ENCODE data around the gene ERN1.

The ERN1 gene

DNA sequence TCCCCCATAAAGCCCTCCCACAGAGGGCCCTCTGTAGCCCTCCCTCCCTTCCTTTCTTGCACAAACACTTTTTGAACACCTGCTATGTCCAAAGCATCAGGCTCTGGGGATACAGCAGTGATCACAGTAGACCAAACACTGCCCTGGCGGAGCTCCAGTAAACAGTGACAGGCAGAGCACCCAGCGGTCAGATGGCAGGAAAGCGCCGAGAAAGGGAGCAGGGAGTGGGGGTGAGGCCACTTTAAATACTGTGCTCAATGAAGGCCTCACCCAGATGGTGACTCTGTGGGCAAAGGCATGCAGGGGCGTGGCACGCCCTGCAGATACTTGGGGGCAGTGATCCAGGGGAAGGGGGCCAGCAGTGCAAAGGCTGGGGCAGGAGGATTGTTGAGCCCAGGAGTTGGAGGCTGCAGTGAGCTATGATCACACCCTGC lies 124.2 kb downstream of the ERN1 start:
- DNase-seq = no peak

DNA sequence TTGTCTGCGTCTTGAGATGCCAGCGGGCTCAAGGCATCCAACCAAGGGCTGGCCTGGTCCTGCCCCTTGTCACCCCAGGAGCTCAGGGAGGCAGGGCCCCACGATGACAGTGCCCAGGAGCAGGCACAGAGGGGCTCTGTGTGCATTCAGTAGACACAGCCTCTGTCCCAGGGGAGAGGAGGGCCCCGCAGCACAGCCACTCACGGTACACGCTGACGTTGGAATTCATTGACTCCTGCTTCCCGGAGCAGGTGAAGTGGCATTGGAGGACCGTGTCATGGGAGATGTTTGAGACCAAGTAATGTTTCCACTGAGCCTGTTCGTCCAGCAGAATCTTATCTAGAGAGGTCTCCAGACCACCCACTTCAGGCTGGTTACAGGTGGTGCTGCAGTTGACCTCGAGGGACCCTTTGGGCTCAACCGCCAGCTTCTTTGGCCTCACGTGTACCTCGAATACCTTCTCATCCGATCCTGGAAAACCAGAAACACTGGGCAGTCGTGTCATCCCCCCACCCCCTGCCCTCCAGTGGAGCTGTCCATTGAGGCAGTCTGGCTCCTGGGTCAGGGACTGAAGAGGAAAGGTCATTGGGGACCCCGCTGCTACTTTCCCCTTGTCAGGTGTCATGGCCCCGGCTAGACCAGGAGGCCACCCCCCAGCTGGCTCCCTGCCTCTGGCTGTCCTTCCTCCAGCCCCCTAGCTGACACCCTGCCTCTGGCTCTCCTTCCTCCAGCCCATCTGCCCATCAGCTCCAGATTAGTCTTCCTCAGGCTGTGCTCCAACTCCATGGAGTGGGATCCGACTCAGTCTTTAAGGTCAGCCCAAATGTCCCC lies 124.8 kb downstream of the ERN1 start:
- no peak for DNase-seq

DNA sequence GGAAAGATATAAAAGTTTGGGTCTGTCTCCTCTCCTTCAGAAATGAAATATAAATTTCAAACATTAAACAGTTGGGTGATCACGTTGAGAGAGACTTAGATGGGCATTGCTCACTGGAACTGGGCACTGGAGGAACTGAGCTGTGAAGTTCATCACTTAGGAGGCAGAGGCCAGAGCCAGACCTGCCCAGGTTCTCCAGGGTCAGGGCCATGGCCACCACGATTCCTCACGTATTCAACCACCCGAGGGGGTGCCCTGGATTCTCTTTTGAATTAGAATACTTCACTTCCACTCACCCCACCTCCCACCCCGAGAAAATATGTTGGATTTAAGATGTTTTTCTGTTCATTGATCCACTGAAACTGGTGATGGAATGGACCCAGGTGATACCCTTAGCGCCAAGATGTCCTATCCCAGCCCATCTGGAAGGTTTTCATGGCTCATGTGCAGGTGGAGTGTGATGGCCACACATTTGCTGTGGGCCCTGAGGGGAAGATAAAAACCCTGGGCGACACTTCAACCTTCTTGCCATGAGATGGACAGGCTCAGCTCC lies 125.7 kb downstream of the ERN1 start:
- DNase-seq = no peak

DNA sequence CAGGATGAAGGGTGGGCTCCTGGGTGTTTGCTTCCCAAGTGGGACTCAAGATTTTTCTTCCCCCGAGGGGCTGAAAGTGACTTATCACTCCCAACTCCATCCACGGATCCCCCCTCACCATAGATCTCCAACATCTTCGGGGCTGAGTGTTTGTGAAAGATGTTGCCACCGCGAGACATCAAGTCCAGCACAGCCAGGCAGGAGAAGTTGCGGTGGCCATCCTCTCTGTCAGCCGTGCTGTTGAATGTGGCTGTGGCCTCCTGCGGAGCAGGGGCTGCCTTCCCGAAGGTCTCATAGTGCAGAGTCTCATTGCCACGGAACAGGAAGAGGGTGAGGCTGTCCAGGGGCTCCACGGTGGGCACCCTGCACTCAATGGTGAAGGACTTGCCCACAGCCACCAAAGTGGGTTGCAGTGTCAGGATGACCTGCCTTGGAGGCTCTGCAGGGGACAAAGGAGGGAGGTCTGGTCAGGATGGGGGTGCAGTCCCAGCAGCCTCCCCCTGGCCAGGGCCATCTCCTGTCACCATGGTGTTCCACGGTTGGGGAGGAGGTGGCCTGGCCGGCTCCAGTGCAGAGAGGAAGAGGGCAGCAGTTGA lies 126.3 kb downstream of the ERN1 start:
- DNase-seq = no peak

DNA sequence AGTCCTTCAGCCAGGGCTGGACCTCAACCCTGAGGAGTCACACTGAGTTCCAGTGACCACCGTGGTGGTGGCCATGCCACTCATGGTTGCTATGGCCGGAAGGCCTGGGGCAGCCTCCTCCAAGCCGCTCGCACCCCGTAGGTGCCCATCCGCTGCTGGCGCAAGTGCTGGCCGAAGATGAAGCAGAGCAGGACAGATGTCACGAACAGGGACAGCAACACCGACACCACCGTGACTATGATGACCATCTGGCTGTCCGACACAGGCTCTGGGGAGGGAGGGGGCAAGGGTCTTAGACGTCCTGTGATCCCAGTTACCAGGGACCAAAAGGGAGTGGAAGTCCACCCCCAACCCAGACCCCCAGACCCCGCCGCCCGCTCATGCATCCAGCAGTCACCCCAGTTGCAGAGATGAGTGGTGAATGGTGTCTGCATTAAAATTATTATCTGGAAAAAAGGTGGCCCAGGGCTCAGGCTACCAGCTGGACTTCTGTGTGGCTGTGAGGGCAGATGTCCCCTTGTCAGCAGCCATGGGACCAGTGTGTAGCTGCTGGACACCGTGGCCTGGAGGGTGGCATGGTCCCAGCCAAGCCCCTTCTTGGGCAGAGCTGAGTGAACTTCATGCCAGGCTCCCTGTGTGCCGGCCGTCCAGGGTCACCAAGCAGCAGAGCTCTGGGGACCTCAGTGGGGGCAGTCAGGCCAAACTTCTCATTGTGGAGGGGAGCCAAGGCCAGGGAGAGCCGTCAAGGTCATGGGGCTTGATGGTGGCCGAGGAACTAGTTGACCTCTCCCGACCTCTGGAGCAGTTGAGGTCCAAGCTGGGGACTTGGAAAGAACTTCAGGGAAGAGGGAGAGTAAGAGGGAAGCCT lies 127.1 kb downstream of the ERN1 start:
- no peak for DNase-seq

DNA sequence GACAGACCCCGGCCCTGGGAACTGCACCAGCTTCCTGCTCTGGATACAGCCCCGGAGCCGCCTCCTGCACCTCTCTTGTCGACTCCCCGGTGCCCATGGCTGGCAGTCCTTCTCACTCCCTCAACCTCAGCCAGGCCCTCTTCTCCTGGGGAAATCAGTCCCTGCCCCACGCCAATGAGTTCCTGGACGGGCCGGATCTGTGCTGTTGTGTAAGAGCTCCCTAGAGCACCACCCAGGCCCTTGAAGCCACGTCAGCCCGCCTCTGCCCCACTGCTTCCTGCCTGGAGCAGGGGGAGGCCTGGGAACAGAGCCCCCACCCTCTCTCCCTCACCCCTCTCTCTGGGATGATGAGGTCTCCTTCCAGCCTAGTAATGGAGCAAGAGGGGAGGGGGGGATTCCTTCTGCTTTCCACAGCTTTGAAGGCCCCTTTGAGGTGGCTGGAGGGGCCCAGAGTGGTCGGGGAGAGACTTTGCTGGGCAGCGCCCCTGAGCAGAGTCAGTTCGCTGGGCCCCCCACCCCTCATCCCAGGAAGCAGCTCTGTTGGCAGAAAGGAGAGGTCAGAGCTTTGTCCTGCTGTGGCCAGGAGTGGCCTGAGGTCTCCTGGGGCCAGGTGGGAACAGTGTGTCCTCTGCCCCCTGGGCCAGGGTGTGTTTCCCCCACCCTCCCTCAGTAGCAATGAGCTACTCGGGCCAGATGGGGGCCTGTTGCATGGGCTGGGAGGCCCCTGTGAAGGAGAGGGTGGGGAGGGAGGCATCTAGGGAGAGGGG lies 128.0 kb downstream of the ERN1 start:
- DNase-seq = no peak

DNA sequence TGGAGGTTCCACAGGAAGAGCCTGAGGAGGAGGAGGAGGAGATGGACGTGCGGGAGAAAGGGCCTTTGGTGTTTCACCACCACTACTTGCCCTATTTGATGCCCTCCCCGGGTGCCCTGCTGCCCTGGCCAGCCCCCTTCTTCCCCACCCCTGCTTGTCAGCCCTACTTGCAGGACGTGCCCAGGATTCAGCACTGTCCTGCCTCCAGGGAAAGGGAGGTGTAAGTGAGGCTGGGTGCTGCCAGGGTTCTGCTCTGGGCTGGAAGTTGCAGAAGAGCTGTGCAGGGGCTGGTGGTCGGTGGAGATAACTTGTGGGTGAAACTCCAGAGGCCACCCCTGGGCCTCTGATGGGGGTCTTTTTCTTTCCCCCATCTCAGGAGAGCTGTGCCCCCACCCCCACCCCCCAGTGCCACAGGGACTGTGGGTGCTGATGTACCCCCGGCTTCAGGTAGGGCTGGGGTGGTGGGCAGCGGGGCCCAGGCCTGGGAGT lies 128.8 kb downstream of the ERN1 start:
- no peak for DNase-seq

DNA sequence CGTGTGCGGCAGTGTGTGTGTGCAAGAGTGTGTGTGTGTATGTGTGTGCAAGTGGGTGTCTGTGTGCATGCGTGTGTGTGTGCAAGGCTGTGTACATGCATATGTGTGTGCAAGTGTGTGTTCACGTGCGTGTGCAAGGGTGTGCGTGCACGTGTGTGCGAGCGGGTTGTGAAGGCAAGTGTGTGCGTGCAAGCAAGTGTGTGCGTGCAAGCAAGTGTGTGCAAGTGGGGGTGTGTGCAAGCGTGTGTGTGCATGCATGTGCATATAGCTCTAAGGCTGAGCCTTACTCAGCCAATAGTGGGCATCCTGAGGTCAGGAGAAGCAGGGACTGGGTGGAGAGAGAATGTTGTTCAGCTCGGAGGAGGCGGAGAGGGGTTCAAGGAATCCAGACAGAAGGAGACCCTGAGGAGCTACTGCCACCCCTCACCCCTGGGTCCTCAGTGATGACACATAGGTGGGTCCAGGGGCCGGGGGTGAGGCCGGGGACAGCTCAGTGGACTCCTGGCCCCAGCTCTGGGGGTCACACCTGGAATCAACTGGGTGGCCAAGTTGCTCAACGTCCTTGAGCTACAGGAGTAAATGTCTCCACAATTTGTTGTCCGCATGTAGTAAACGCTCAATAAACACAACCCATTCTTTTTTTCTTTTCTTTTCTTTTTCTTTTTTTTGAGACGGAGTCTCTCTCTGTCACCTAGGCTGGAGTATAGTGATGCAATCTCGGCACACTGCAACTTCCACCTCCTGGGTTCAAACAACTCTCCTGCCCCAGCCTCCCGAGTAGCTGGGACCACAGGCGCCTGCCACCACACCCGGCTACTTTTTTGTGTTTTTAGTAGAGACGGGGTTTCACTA lies 130.0 kb downstream of the ERN1 start:
- DNase-seq = no peak

DNA sequence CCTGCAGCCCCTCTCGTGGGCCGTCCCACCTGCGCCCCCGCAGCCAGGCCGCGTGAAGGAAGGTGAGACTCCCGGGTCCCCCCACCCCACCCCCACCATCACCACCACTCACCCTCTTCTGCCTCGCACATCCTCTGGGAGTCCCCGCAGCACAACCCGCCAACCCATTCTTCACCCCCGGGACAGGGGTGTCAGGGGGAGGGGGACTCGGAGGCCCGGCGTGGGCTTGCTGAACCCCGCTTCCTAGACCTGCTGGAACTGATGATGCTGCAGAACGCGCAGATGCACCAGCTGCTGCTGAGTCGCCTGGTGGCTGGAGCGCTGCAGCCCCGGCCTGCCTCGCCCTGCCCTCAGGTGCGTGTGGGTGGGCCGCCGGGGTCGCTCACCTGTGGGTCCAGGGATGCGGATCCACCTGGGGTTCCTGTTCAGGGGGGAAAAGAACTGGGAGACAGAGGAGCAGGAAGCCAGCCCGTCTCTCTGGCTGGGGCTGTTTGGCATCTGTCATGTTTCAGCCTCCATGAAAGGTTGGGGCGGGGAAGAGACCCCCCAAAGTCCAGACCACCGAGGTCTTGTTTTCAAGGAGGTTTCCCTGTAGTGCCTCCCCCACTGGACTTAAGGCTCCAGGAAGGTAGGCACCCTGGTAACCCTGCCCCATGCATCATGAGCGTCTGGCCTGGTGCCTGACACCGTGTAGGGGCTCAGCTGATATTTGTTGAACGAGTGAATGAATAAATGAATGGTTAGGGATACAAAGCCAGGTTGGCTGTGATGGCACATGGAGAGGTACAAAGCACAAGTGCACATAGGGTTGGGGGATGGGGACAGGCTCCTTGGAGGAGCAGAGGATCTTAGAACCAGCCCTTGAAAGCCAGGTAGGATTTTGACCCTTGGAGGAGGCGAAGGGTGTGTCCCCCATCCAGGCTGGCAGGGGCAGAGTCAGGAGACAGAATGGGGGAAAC lies 130.9 kb downstream of the ERN1 start:
- no peak for DNase-seq

DNA sequence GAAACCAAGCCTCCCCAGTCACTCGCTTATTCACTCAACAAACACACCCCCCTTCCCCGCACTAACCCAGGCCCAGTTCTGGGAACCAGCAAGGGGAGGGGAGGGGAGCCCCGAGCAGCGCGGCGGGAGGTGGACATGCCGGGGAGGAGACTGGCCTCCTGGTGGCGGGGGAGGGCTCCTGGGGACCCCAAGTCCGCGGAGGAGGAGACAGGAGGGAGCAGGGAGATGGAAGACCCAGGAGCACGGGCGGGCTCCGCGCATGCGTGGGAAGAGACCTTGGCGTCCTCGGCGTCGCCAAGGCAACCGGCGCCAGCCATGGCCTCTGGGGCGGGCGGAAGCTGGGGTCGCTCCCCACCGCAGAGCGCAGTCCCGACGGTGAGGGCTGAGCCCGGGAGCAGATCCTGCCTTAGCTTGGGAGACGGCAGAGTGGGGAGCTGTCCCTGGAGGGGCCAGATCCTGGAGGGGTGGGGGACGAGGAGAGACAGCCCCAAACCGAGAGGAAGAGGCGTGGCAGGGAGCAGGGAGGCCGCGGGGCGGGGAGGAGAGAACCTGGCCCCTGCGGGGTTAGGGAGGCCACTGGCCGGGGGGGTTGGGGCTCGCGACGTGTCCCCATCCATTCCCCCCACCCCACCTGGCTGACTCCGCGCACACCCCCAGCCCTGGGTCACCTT lies 131.8 kb downstream of the ERN1 start, which contains the start of gene PRR29:
Gene PRR29 (plus strand): TSS at position 302 of the 671 bp plus-strand sequence. CDS start 14 bp downstream, at position 316.
- peak in 29 of 51 donors; percentile 7 to 62 (median 36) for DNase-seq

DNA sequence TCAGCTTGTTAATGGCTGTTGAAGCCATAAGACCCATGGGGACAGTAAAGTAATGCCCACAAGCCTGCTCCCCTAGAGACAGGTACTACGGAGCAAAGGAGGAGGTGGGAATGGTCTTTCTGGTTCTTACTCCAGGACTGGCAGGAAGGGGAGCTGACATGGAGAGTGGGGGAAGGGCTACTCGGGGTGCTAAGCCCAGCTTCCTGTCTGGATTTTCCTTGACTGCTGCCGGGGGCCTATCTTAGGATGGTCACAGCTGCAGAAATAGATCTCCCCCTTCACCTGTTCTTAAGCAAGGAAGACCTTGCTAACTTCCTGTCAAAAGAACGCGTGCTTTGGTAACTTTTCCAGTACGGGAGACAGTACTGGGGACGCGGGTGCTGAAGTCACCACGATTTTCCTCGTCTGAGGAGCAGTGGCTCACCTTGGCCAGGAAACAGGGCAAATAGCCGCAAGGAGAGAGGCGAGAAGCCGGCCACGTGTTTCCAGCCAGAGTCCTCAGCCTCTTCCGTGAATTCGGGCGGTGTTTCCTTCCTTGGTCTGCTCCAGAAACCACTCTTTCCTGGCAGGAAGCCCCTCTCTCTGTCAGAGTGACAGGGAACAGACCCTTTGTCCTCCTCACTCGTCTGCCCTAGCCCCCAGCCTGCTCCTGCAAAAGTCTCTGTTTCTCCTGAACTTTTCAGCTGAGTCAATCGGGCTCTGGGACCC lies 132.4 kb downstream of the ERN1 start:
- DNase-seq = no peak

DNA sequence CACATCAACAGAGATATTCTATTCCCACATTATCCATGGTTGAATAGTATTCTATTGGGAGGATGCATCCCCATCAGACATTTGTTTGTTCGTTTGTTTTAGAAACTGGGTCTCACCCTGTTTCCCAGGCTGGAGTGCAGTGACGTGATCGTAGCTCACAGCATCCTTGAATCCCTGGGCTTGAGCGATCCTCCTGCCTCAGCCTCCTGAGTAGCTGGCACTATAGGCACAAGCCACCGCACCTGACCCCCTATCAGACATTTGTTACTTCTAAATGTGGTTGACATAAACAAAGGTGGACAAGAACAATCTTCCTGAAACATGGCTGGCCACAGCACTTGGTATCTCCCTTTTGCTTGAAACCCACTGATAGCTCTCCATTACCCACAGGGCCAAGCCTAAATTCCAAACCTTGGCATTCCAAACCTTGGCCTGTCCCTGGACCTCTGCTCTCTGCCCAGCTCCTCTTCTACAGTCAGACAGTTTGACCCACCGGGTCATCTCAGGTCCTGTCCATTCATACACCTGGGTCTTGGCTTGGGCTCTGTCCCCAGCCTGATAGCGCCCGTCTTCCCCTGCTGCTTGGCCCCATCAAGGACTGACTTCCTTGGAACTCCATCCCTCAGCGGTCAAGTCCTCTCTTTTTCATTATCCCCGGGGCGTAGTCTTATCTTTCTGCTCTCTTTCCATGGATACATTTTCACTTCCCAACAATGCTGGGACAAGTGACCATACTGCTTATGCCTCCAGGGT lies 133.3 kb downstream of the ERN1 start:
- no peak for DNase-seq

DNA sequence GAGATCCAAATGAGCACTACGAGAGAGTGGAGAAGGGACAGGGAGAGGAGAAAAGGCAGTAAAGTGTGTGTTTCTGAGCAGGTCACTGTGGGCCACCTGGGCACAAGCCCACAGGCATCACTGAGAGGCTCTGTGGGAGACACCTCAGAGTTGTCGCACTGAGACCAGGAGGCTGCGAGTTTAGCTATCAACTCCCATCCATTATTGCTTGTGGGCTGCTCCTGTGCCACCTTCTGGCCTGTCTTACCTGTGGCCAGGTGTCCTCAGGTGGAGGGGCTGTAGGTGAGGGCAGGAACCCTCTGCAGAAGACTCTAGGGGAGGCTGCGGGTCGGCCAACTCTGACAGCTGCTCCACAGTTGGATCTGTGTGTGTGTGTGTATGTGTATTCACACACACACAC lies 134.3 kb downstream of the ERN1 start:
- no peak for DNase-seq

DNA sequence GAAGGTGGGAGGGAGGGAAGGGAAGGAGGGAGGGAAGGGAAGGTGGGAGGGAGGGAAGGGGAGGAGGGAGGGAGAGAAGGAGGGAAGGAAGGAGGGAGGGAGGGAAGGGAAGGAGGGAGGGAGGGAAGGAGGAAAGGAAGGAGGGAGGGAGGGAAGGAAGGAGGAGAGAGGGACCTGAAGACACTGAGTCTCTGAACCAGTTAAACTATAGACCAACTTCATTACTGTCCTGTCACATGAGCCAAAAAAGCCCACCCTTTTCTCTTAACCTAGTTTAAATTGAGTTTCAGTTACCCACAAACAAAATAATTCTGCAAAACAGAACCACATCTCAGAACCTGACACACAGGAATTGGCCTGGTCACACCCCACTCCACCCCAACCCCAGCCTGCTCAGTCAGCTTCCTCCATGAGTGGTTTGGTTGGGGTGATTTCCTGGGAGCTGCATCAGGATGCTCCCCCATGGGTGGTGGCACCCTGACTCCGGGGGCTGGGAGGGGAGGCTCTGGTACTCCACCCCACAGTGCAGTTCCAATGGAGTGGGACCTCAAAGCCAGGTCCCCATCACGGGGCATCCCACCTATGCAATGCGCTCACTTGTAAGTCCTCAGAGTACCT lies 136.5 kb downstream of the ERN1 start:
- no peak for DNase-seq

DNA sequence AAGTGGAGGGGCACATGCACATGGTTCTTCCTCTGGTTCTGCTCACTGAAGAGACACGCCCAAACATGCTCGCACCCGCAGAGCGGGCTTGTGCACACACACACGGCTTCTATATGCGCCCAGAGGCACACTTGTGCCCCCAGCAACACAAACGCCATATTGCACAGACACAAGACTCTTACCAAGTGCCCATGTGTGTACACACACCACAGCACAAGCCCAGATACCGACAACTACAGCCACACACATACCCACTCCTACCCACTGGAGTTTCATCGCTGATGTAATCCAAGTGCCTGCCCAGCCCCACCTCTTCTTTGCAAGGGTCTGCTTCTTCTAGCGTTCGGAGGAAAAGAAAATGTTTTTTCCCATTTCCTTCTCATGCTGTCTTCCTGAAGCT lies 138.3 kb downstream of the ERN1 start:
- no peak for DNase-seq

Data from hypothalamus (tissue), 51 donors.